GM19372 (cell line): ENCODE measurements around the gene CMTM7.

Source experiments
- ATAC-seq: cut with Tn5 transposase; IDR thresholded peaks from one replicate; pipeline ENCODE4 v1.9.1; 2021; ENCODE audit warnings: mild to moderate bottlenecking, low read depth, moderate library complexity; ENCODE audit not compliant: unreplicated experiment

Gene CMTM7

GRCh38 chr3:32434206-32434605 is 42.6 kb downstream of the CMTM7 start:
- ATAC-seq: no peak

GRCh38 chr3:32435911-32436815 is 44.5 kb downstream of the CMTM7 start:
- no peak for ATAC-seq

- no peak for ATAC-seq
Measured at GRCh38 chr3:32436816-32437189, 45.1 kb downstream of the CMTM7 start.

- ATAC-seq: no peak
Measured at GRCh38 chr3:32437896-32438295, 46.2 kb downstream of the CMTM7 start.

GRCh38 chr3:32438596-32439344 is 47.1 kb downstream of the CMTM7 start:
- peak; percentile 94 for ATAC-seq

- peak; percentile 23 for ATAC-seq
Measured at GRCh38 chr3:32439421-32439820, 47.8 kb downstream of the CMTM7 start.

DNA sequence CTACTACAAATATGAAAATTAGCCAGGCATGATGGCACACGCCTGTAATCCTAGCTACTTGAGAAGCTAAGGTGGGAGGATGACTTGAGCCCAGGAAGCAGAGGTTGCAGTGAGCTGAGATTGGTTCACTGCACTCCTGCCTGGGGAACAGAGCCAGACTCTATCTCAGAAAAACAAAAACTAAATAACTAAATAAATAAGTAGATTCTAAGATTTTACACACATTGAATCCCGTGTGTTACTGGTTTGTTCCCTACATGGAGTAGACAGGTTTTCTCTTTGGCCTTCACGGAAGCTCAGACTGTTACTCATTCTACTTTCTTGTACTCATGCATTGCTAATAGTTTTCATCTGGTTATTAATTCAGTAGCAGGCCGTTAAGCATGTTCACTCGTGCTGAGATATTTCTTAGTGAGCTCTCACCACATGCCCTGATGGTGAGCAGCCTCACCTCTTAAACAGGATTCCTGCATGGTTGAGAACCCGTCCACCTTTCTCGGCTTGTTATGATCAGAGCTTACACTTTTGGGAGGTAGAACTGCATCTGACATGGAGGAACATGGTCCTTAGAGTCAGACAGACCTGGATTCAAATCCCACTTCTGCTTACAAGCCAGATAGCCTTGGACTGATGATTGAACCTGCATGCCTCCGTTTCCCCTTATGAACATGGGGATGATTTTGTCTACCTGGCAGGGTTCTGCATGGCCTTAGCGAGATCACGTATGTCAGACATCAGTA is 49.1 kb downstream of the CMTM7 start:
- no peak for ATAC-seq

DNA sequence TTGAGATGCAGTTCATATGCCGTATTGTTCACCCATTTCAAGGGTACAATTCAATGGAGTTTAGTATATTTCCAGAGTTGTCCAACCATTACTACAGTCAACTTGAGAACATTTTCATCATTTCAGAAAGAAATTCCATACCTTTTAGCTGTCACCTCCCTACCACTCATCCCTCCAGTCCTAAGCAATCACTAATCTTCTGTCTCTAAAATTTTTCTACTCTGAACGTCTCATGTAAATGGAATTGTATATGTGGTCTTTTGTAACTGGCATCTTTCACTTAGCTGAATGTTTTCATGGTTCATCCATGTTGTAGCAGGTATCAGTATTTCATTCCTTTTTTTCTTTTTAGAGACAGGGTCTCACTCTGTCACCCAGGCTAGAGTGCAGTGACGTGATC is 51.1 kb downstream of the CMTM7 start:
- no peak for ATAC-seq

- no peak for ATAC-seq
Measured at GRCh38 chr3:32443478-32443877, 51.8 kb downstream of the CMTM7 start.

GRCh38 chr3:32447865-32448400 is 56.3 kb downstream of the CMTM7 start:
- no peak for ATAC-seq

DNA sequence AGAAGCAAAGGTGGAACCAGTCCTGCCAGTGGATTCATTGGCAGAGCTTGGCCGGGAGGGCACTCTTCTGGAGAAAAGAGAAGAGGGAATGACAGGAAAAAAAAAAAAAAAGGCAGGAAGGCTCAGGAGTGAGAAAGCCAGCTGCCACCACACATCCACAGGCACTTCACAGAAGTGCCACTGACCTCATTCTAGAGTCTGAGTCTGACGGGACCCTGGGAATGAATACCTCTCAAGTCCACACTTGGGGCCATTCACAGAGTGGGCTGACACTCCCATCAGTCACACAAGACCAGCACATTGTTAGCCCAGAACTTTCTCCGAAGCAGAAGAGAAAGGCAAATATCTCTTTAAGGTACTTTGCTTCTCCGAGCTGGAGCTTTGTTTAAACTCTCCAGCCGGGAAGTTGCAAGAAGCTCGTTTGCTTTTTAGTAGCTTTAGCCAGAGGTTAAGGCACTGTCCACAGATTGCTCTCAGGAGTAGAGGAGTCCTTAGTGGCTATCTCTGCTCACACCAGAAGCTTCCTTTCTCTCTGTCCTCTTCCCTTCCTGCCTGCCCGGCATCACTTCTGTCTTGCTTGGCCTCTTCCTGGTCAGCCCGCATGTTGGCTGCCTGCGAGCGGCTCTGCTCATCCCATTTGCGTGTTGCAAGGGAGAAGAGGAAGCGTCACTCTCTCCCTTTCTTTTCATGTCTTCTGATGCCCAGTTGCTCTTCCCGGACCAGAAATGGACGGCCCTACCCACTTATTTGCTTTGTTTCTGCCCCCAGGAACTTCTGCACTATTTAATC is 57.2 kb downstream of the CMTM7 start:
- no peak for ATAC-seq

GRCh38 chr3:32449691-32450090 is 58.0 kb downstream of the CMTM7 start:
- ATAC-seq: no peak

- ATAC-seq: no peak
Measured at GRCh38 chr3:32450426-32450825, 58.8 kb downstream of the CMTM7 start.

DNA sequence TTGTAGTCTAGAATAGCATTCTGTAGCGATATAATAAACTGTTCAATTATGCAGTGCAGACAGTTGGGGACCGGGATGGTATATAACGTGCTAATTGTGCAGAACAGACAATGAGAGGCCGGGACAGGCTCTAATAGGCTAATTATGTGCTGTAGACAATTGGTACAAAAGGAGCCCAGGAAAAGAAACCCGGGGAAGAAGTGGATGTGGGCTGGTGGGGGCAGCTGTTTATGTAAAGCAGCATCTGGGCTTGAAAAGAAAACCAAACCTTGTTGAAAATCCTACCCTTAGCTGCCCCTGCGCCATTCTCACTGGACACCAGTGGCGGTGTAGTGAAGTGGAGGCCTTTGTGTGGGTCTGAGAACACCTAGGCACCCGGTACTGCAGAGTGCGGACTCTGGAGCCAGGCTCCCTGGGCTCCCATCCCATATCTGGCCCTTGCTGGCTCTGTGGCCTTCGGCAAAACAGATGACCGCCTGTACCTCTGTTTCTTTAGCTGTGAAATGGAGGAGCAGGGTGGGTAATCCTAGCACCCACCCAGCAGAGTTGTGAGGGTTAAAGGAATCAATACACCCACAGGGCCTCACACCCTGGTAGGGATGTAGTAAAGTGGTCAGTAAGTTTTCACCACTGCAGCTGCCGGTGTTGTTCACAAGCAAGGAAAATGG is 59.5 kb downstream of the CMTM7 start:
- ATAC-seq: no peak

- no peak for ATAC-seq
Measured at GRCh38 chr3:32452009-32452408, 60.4 kb downstream of the CMTM7 start.

DNA sequence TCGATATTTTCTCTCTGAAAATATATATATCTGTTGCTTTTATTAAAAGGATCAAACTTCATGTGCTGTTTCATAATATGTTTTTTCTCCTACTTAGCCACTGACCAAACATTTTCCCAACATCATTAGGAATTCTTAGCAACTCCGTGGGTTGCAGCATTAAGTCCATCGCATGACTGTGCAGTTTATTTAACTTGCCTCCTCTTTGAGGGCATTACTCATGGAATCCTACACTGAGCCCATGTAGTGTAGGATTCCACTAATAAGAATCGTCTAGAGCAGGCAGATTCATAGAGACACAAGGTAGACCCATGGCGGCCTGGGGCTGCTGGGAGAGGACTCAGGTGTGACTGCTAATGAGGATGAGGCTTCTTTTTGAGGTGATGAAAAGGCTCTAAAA is 61.7 kb downstream of the CMTM7 start:
- ATAC-seq: no peak

- ATAC-seq: no peak
Measured at GRCh38 chr3:32454111-32454510, 62.5 kb downstream of the CMTM7 start.

- ATAC-seq: no peak
Measured at GRCh38 chr3:32454731-32455608, 63.3 kb downstream of the CMTM7 start.
